ENCODE data around the gene GALNT9.
"Not testable (repeated sequence)": the region's sequence is repeated elsewhere in the genome, so short reads cannot be mapped to it uniquely, and the experiment has no call there.

Gene GALNT9

DNA sequence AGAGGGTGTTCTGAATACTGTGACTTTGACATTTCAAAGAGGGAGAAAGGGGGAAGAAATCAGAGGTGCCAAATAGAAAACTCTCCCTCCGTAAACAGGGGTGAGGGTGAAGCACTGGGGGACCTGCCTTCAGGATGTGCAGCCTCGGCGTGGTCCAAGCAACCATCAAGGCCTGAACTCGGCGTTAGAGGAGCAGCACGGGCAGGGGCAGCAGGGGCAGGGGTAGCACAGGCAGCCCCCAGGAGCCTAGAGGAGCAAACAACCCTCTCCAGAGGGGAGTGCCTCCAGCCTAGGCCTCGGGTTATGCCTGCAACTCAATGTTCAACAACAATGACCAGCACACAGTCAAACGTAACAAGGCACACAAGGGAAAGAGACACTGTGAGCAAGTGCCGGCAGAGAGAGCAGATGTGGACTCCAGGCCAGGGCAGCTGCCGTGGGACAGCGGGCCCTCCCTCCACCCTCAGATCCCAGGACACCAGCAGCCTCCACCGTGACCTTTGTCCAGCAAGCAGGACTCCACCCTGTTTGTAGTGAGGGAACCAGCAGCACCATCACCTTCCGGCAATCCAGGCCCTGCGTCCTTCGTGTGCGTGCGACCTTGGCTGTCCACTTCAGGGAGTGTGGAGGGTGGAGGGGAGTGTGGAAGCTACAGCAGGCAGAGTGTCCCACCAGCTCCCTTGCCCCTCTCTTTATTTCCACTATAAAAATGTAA lies 18.0 kb downstream of the GALNT9 start:
- no peak for DNase-seq

DNA sequence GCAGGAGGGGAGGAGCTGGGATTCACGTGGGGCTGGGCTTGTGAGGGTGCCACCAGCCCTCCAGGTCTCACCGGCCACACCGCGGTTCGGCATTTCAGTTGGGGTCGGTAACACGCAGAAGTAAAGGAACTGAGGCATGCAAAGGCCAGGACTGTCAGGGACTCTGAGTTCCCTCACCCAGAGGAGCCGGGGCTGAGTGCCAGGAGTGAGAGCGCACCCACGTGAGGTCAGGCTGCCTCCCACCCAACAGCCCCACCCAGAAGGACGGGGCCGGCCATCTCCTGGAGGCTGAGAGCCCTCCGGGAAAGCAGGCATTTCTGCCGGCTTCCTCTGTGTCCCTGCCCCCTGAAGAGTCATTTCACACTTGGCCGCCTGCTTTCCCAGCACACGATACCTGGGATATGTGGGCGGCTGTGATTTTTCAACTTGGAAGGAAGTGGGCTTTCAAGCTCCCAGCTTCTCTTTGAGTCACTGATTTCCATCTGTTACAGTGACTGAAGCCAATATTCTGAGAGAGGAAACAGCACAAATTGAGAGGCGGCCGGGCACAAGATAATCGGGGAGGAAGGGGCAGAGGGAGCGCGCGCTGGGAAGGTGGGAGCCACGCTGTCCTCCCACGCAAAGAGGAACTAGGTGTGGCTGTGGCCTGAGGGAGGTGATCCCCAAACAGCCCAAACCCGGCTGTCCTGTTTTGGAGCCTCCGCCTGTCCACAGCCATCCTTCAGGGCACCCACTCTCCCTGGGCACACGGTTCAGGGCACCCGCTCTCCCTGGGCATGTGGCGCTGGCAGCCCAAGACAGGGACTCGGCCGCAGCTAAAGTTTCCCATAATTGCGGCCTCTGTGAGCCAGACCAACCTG lies 19.0 kb downstream of the GALNT9 start:
- no peak for DNase-seq

DNA sequence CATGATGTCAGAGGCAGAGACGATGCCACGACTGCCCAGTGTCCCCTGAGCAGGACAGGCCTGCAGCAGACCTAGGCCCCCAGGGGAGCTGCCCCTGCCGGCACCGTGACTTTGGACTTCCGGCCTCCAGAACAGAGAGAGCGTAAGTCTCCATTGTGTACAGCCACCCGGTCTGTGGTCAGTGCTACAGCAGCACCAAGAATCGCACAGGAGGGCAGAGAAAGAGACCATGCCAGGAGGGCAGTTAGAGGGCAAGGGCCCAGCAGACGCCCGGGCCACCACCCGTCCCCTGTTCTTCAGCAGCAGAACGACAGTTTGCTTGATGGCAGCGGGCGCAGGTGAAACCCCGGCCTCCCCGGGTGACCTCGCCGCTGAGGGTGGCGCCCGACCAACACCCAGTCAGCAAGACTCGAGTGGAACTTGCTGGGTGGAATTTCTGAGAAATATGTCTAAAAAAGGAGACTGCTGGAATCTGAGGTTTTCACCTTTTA lies 19.7 kb downstream of the GALNT9 start:
- DNase-seq = no peak

DNA sequence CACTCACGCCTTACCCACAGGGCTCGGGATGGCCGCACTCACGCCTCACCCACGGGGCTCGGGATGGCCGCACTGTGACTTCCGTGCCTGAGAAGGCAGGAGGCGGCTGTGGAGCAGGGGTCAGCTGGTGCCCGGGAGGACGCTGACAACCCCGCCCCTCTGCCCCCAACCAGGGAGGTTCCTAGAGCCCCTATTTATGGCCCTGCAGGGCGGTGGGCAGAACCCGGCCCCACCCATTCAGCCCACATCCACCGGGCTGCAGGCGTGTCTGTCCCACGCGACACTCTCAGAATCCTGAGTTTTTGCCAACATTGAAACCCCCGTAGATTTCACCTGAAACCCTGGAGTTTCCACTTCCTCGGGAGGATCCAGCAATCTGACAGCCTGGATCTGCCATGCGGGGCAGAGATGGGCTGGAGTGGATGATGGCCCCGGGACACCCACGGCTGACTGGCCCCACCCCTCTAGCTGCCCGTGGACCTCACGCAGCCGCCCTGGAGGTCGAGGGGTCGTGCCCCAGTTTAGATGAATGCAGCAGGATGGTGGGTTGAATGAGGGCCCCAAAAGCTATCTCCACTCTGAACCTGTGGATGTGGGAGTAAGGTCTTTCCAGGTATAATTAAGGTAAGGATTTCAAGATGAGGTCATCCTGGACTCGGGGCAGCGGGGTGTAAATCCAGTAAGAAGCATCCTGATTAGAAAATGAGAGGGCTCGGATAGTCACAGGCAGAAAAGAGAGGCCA lies 20.4 kb downstream of the GALNT9 start:
- no peak for DNase-seq

DNA sequence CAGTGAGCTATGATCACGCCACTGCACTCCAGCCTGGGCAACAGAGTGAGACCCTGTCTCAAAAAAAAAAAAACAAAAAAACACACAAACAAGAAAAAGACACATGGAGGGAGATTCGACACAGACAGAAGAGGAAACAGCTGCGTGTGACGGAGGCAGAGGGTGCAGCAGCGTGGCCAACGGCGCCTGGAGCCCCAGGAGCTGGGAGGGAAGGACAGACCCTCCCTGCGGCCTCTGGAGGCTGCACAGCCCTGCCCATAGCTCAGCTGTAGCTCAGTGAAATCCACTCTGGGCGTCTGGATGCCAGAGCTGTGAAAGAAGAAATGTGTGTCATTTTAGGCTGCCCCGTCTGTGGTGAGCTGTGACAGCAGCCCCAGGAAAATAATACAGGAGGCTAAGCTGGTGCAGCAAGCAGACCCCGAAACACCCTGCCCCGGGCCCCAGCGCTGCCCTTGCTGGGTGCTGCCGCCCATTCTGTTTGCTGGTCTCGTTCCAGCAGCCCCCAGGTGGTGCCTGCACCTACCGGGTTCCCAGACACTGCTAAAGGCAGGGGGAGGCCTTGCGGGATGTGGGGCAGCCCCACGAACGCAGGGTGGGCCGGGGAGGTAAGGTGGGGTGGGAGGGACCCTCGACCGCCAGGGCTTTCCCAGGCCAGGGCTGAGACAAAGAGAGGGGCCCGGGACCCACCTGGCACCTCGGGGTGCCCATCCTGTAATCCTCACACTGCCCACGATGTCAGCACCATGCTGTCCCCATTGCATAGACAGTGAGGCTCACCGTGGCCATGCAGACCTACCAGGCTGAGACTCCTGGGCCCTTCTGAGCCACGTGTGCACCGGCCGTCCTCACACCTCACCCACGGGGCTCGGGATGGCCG lies 21.2 kb downstream of the GALNT9 start:
- DNase-seq = no peak

DNA sequence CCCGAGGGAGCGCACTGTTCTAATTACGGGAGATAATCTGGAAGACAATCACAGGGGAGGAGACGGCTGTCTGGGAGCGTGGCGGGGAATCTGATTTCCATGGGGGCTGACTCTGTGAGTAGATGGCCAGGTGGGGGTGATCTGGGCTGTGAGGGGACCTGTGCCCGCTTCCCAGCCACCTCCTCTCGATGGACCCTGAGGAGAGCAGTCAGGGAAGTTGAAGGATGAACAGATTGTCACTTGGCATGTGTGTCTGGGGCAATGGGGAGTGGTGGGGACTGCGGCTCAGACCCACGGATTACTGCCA lies 22.6 kb downstream of the GALNT9 start:
- no peak for DNase-seq

DNA sequence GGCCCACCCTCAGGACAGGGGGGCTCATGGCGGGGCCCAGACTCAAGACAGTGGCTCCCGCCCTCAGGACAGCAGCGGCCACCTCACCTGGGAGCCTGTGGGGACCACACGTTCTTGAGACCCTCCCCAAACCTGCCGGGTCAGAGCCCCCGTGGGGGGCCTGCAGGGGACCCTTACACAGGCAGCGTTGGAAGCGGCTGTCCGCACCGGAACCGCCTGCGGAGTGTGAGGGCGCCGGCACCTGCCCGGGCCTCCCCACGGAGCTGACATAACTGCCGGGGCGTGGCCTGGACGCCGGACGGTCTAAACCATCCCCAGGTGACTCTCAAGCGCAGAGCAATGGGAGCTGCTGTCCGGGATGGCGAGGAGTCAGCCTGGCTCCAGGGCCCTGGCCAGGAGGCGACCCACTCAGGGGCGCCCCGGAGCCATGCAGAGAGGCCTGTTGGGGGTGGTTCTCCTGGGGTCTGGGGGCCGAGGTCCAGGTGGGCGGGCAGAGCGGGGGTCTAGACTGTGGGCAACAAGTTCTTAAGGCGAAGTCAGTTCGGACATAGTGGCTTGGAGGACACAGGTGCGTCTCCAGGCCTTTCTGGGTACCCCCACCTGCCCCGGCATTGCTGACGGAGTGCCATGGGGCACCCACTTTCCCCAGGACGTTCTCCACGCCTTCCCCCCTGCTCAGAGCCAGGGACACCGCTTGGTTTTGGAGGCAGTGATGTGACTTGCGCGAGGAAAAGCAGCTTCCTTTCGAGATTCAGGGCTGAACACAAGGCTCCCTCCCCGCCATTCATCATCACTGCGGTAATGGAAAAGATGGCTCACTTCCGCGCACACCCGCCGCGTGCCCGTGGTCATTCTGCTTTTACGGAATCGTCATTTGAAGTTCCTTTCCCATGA lies 23.2 kb downstream of the GALNT9 start:
- no peak for DNase-seq

DNA sequence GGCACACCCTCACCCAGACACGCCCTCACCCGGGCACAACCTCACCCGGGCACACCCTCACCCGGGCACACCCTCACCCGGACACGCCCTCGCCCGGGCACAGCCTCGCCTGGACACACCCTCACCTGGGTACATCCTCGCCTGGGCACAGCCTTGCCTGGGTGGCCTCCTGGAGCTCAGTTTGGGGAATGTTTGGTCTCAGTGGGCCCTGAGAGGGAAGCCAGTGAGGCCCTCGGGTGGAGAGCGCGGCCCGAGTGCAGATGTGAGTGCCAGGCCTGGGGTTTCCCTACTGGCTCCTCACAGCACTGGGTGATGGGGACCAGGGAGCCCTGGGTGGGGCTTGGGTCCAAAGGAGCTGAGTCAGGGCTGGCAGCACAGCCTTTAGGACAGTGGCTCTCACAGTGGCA lies 23.8 kb downstream of the GALNT9 start:
- DNase-seq = no peak

DNA sequence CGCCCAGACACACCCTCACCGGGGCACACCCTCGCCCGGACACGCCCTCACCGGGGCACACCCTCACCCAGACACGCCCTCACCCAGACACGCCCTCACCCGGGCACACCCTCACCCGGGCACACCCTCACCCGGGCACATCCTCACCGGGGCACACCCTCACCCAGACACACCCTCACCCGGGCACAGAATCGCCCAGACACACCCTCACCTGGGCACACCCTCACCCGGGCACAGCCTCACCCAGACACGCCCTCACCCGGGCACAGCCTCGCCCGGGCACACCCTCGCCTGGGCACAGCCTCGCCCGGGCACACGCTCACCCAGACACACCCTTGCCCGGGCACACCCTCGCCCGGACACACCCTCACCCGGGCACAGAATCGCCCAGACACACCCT lies 24.5 kb downstream of the GALNT9 start:
- not testable (repeated sequence) for DNase-seq

DNA sequence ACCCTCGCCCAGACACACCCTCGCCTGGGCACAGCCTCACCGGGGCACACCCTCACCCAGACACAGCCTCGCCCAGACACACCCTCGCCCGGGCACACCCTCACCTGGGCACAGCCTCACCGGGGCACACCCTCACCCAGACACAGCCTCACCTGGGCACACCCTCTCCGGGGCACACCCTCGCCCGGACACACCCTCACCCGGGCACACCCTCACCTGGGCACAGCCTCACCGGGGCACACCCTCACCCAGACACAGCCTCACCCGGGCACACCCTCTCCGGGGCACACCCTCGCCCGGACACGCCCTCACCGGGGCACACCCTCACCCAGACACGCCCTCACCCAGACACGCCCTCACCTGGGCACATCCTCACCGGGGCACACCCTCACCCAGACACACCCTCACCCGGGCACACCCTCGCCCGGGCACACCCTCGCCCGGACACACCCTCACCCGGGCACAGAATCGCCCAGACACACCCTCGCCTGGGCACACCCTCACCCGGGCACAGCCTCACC lies 25.5 kb downstream of the GALNT9 start:
- not testable (repeated sequence) for DNase-seq

DNA sequence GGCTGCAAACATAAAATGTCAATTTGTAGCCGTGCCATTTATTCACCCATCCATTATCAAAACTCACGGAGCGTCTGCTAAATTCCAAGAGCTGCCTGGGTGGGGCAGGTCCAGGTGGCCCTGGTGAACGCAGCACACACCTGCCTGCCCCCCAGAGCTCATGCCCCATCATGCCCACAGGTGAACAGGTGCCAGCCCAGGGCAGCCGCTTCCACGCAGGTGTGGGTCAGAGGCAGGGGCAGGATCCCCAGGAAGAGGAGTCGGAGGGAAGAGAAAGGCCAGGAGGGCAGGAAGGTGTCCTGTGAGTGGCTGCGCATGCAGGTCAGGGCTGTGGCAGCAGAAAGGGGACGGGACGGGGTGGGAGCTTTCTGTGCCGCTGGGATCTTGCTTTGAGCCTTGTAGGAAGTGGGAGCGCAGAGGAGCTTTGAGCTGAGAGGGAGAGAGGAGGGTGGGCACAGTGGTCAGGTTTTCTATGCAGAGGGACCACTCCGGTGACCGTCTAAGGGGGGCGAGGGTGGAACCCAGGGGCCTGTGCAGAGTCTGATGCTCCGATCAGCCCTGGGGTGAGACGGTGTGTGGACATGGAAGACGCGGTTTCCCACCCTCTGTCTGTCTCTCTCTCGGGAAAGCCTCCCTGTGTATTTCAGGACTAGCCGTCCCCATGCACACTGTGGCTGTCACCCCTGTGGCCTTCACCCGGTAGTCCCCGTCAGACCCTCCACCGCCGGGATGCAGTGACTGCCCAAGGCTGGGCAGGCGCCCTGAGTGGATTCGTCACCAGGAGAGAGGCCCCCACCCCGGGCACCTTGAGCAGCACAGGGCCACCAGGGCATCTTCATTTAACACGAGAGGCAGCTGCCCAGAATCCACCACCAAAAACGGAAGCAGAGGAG lies 26.7 kb downstream of the GALNT9 start:
- no peak for DNase-seq

DNA sequence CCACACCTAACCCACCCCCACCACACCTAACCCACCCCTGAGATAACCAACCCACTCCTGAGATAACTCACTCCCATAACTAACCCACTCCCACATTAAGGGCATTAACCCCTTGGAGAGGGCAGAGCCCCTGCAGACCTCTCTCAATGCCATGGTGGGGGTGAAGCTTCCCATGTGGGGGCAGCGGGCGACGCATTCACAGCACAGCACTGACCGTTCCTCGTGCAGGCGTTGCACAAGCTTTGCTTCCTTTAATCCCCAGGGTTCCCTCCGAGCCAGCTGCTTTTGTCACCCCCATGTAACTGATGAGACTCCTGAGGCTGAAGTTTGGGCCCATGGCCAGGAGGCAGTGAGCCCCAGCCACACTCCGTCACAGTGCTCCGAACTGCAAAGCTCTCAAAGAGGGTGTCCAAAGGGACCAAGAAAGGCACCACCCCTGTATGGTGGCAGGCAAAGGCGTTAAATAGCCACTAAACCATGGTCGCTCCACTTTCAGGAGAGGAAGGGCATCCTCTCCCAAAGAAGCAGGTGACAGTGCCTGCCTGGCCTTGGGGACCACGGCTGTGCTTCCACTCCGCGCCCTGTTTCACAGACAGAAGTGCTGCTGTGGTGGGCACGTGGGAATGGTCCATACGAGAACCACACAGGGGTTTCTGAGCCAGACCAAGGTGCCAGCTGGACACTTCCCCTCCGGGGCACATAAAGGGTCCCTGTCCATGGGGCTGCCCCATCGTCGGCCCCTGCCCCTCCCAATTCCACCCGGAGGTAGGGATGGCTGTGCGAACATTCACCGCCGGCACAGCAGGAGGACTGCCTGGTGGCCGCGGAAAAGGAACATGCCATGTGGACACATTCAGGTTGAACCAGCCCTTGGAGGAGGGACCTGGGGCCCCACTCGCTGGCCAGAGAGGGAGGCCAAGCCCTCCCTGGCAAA lies 28.3 kb downstream of the GALNT9 start:
- DNase-seq = no peak

DNA sequence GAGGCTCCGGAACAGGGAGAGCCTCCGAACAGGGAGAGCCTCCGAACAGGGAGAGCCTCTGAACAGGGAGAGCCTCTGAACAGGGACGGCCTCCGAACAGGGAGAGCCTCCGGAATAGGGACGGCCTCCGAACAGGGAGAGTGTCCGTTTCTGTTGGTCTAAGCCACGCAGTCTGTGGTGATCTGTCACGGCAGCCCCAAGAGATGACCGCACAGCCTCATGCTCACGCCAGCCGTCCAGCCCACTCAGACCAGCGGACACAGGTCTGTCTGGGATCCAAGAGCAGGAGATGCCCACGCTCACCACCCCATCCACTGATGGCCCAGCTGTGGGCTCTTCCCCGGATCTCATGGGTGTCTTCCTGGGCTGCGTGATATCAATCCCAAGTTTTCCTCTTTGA lies 33.3 kb downstream of the GALNT9 start:
- DNase-seq = no peak

DNA sequence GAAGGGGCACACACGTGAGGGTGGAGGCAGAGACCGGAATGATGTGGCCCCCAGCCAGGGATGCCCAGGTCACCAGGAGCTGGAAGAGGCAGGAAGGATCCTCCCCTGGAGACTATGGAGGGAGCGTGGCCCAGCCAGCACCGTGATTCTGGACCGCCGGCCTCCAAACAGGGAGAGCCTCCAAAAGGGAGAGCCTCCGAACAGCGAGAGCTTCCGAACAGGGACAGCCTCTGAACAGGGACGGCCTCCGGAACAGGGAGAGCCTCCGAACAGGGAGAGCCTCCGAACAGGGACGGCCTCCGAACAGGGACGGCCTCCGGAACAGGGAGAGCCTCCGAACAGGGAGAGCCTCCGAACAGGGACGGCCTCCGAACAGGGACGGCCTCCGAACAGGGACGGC lies 33.8 kb downstream of the GALNT9 start:
- not testable (repeated sequence) for DNase-seq

DNA sequence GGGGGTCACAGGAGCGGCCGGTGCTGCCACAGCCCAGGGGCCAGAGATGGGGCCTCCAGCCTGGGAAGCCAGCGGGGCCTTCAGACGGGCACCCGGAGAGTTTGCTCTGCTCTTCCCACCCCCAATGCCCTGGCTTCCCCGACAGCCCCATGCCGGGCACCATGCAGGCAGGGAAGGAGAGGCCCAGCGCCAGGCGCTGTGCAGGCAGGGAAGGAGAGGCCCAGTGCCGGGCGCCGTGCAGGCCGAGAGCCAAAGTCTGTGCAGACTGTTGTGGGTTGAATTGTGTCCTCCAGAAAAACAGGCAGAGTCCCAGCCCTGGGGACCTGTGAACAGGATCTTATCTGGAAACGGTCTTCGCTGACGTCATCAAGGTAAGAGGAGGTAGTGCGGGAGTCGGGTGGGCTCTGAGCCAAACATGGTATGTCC lies 34.3 kb downstream of the GALNT9 start:
- no peak for DNase-seq

DNA sequence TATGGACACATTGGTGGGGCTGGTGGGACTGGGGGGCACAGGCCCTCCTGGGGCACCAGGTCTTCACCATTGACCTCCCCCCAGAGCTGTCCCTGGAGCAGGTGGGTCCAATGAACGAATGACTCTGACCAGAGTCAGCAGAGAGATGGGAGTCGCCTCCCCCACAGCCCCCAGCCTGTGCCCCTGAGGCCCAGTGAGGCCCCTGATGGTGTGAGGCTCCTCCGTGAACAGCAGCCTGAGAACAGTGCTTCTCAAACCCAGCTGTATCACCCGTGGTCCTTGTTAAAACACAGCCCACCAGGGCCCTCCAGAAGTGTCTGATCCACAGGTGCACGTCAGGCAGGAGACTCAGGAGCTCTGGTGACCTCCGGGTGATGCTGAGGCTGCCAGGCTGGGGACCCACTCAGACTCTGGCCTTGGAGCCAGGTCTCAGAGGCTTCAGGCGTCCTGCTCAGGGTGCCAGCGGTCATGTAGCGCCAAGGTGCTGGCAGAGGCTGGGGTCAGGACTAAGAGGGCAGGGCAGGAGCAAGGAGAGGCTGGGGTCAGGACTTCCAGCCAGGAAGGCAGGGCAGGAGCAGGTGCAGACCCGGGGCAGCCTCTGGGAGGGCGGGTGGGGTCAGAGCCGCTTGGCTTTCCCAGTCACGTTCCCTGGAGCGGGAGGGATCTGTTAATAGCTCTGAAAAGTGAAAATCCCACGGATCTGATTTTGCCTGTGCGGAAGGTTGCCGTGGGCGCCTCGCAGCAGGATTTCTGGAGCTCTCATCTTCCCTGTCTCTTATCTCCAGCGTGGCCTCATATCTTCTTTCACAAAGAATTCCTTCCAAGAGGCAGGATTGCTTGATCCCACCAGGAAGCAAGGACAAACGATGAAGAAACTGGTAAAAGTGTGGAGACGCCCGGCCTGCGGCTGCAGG lies 35.0 kb downstream of the GALNT9 start:
- no peak for DNase-seq

Data from activated effector memory CD4-positive, alpha-beta T cell treated with Interleukin-2 at 50 U/mL for 16 hours (primary cell).